Natural killer cell (primary cell): ENCODE data around the gene TLCD5. TPM values are rescaled to one million over a fixed set of nuclear protein-coding genes. Genes with fewer than 3 reads are reported as not detected.

Source experiments
- ATAC-seq, 3 donors: fragments of 150-1000 bp in 2 of 3; fragments of 200-7000 bp in 1 of 3; cut with Tn5 transposase; 1 replicate in 1 of 3; 2 replicates in 2 of 3; pipeline ENCODE4 v1.10.0; 2021; ENCODE audit warnings: mild to moderate bottlenecking in 2 of 3, moderate library complexity in 2 of 3
- DNase-seq, 2 donors: peaks; one replicate each; pipeline versions ENCODE4 v3.0.0 to v3.0.0-alpha.2; 2013 to 2021; ENCODE audit warnings: mixed read lengths in 1 of 2
- H3K27ac ChIP-seq: one replicate; pipeline ENCODE4 v1.5.1; 2013; ENCODE audit warnings: mild to moderate bottlenecking, low read length
- H3K27me3 ChIP-seq: one replicate; pipeline ENCODE4 v1.6.1; 2013; ENCODE audit warnings: low read length; ENCODE audit not compliant: control insufficient read depth, insufficient read depth
- H3K36me3 ChIP-seq: one replicate; pipeline ENCODE4 v1.6.1; 2013; ENCODE audit warnings: low read length; ENCODE audit not compliant: control insufficient read depth, insufficient read depth
- H3K4me1 ChIP-seq: one replicate; pipeline ENCODE4 v1.6.1; 2013; ENCODE audit warnings: low read length; ENCODE audit not compliant: control insufficient read depth, insufficient read depth
- H3K4me3 ChIP-seq: one replicate; pipeline ENCODE4 v1.5.1; 2013; ENCODE audit warnings: low read length
- H3K9me3 ChIP-seq: one replicate; pipeline ENCODE4 v1.6.1; 2013; ENCODE audit warnings: low read length; ENCODE audit not compliant: control insufficient read depth, insufficient read depth
- H3K27ac Mint-ChIP-seq, 2 donors: one replicate each; pipeline ENCODE4 v1.8.0; 2022; ENCODE audit warnings: mild to moderate bottlenecking in 2 of 2, mixed read lengths in 2 of 2, moderate library complexity in 1 of 2
- H3K27me3 Mint-ChIP-seq, 2 donors: one replicate each; pipeline ENCODE4 v1.8.0; 2022; ENCODE audit warnings: low read depth in 2 of 2, mixed read lengths in 2 of 2
- H3K36me3 Mint-ChIP-seq: one replicate; pipeline ENCODE4 v1.8.0; 2022; ENCODE audit warnings: mixed read lengths
- H3K4me1 Mint-ChIP-seq, 2 donors: one replicate each; pipeline ENCODE4 v1.8.0; 2022; ENCODE audit warnings: mixed read lengths in 2 of 2
- H3K4me3 Mint-ChIP-seq: one replicate; pipeline ENCODE4 v1.8.0; 2022; ENCODE audit warnings: mild to moderate bottlenecking, moderate library complexity, mixed read lengths
- H3K9me3 Mint-ChIP-seq, 2 donors: one replicate each; pipeline ENCODE4 v1.8.0; 2022; ENCODE audit warnings: mixed read lengths in 2 of 2
- CTCF ChIP-seq: fragments of 200-600 bp; IDR thresholded peaks from one replicate; pipeline ENCODE4 v1.8.0; 2022; ENCODE audit warnings: antibody characterized with exemption
- WGBS: methylation state at CpG from one replicate; pipeline ENCODE4 v1.1.7; 2013; ENCODE audit warnings: missing lambda C conversion rate; ENCODE audit not compliant: insufficient coverage; 5-methylcytosine and 5-hydroxymethylcytosine counted together
- intact Hi-C: fragments of 100-400 bp; cut with micrococcal nuclease; formaldehyde crosslinking; loops from one replicate; pipeline ENCODE4 v1.14.2; 2022
- total RNA-seq, 4 donors: library from RNA; stranded (reverse); fragments of 120-200 nt in 1 of 4; gene quantifications; one replicate each; pipeline versions ENCODE4 v1.2.3 to v1.2.4, GENCODE V29; 2013 to 2022

TLCD5 gene
- total RNA-seq, 3 donors from 2014 or later (not counting 1 experiment from before 2014, with no cell fraction given), result not detected

DNA sequence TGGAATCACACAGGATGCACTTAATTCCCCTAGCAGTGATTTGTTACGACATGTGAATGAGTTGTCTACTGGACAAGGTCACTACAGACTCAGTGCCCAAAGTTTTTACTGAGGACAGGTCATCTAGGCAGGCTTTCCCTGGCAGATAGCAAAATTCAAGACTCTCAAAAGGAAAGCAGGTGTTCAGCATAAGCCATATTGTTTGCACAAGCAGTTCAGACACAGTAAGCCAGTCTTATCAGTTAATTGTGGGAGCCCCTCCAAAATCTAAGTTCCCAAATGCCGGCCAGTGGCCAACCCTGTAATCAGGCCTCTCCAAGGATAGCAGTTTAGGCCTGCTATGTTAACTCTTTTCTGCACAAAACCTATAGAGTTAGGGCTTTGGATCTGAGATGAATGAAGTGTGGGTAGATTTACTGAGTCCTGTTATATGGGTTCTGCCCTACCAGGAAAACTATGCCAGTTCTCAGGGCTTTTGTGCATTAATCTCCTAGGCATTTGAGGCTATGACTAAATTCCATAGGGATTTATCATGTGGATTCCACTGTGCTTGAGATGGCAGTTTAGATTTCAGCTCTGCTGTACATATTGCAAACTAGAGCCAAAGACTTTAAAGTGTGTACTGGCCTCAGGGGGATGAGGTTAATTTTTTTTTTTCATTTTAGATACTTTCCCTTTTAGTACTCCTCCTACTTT is 6.3 kb downstream of the TLCD5 start:
- Histone ChIP-seq H3K9me3 (no peaks in the 10 kb centered on the region), H3K27ac (no peak overlapping the region), H3K36me3 (no peaks in the 10 kb centered on the region), H3K4me1 (peaks cover 5% of the 10 kb centered on the region), H3K27me3 (peaks cover 6% of the 10 kb centered on the region), H3K4me3 (no peak overlapping the region)
- H3K36me3 Mint-ChIP-seq, result no peaks in the 10 kb centered on the region
- no peak for DNase-seq
- peaks cover 22% of the 10 kb centered on the region in 2 donors for H3K4me1 Mint-ChIP-seq
- no peak overlapping the region for H3K4me3 Mint-ChIP-seq
- 68% methylated on average over 2 of the region's 2 CpGs for WGBS
- no peaks in the 10 kb centered on the region for H3K9me3 Mint-ChIP-seq
- no peak overlapping the region for H3K27ac Mint-ChIP-seq
- intact Hi-C loops, result no loop called here
- ATAC-seq, result no peak
- peaks cover 34 to 52% of the 10 kb centered on the region in 2 donors for H3K27me3 Mint-ChIP-seq
- no peak for TF ChIP-seq CTCF

- Histone ChIP-seq H3K27ac (no peak overlapping the region), H3K4me1 (peaks cover 16% of the 10 kb centered on the region), H3K9me3 (no peaks in the 10 kb centered on the region), H3K4me3 (no peak overlapping the region), H3K36me3 (no peaks in the 10 kb centered on the region), H3K27me3 (peaks cover 1% of the 10 kb centered on the region)
- intact Hi-C loops, result no loop called here
- DNase-seq (no peak), ATAC-seq (no peak)
- TF ChIP-seq CTCF, result no peak
- Mint-ChIP-seq H3K27me3 (peaks cover 32 to 50% of the 10 kb centered on the region in 2 donors), H3K36me3 (no peaks in the 10 kb centered on the region), H3K4me1 (peaks cover 24% of the 10 kb centered on the region in 2 donors), H3K27ac (no peak overlapping the region), H3K9me3 (no peaks in the 10 kb centered on the region), H3K4me3 (no peak overlapping the region)
- 85% methylated on average over 3 of the region's 5 CpGs for WGBS
Measured at GRCh38 chr11:120332822-120333716, 8.0 kb downstream of the TLCD5 start.

- intact Hi-C loops, result loop anchor here (2.0 kb wide), 1 partner anchor 861 kb away; no protein-coding TSS in a partner anchor
- Mint-ChIP-seq H3K27ac (no peak overlapping the region), H3K27me3 (peaks cover 28 to 57% of the 10 kb centered on the region in 2 donors), H3K4me3 (no peak overlapping the region), H3K4me1 (peaks cover 26% of the 10 kb centered on the region in 2 donors), H3K9me3 (no peaks in the 10 kb centered on the region), H3K36me3 (no peaks in the 10 kb centered on the region)
- no peaks in the 10 kb centered on the region for H3K36me3 ChIP-seq
- no peak overlapping the region for H3K27ac ChIP-seq
- ATAC-seq (no peak), DNase-seq (no peak)
- WGBS, result 86% methylated on average over 1 of the region's 1 CpG
- no peak for TF ChIP-seq CTCF
- H3K27me3 ChIP-seq, result peaks cover 9% of the 10 kb centered on the region
- peaks cover 16% of the 10 kb centered on the region for H3K4me1 ChIP-seq
- H3K4me3 ChIP-seq, result no peak overlapping the region
- no peaks in the 10 kb centered on the region for H3K9me3 ChIP-seq
Measured at GRCh38 chr11:120333801-120334200, 8.7 kb downstream of the TLCD5 start.
